ENCODE results near the gene BCLAF1. TPM values are rescaled to one million over a fixed set of nuclear protein-coding genes. Genes with fewer than 3 reads are reported as not detected.

The BCLAF1 gene
- total and polyA plus RNA-seq, 2 donors (not counting 3 experiments of a cell fraction or from before 2014, with no cell fraction given) = 23.4 to 151 TPM

DNA sequence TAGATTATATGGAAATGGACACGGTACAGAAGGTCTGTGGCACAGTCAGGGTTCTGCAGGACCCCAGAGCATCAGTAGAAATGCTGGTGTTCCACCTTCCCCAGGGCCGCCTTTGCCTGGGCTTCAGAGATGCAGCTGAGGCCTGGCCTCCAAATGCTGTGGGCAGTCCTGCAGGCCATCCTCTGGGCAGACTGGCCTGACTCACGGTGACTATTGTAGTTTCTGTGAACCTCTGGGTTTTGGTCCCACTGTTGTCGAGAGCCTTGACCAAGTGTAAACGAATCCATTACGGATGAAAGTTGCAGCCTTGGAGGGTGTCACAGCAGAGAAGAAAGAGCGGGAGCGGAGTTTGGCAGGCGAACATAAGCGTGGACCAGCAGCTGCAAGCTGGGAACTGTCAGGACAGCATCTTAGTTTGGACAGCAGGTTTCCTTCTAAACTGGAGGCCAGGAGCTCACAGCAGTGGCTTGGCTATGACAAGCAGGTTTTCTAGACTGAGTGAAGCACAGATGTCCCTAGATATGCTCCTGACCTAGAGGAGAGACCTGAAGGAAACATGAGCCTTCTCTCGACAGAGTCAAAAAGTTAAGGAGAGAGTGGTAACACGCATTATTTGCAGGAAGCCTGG lies 46.2 kb upstream of the BCLAF1 start:
- Histone ChIP-seq H4K20me1 (replicated peaks; ENCODE audit: control insufficient read depth, extremely low read depth, insufficient read depth, low read length) (no peaks in the 10 kb centered on the region), H3K9me3 (replicated peaks; ENCODE audit: control insufficient read depth, insufficient read depth, low read length) (no peaks in the 10 kb centered on the region), H3K4me2 (ENCODE audit: insufficient read depth, low read length) (no peak overlapping the region), H3K27ac (ENCODE audit: insufficient read depth, low read depth, low read length) (no peak overlapping the region), H2AFZ (ENCODE audit: low read depth, low read length) (no peak overlapping the region), H3K9ac (replicated peaks; ENCODE audit: extremely low read depth, insufficient read depth, low read length) (no peak overlapping the region), H3K27me3 (ENCODE audit: control insufficient read depth in 2 of 2, insufficient read depth in 2 of 2, low read length in 2 of 2) (peaks cover 0 to 2% of the 10 kb centered on the region in 2 experiments), H3K4me1 (ENCODE audit: control insufficient read depth, extremely low read depth, insufficient read depth, low read length) (no peaks in the 10 kb centered on the region), H3K4me3 (replicated peaks in 1 of 3; ENCODE audit: insufficient read depth in 1 of 3, low read depth in 1 of 3, low read length in 3 of 3) (no peak overlapping the region), H3K36me3 (ENCODE audit: control insufficient read depth in 2 of 2, extremely low read depth in 1 of 2, insufficient read depth in 2 of 2, low read length in 2 of 2) (no peaks in the 10 kb centered on the region), H3K9me1 (replicated peaks; ENCODE audit: control insufficient read depth, extremely low read depth, insufficient read depth, low read length) (no peaks in the 10 kb centered on the region), H3K79me2 (ENCODE audit: control insufficient read depth, insufficient read depth, low read length) (no peaks in the 10 kb centered on the region)
- POLR2A ChIA-PET = no interaction called here
- DNase-seq (ENCODE audit: low read depth, low spot score) = no peak
- no peak for TF ChIP-seq FOS (IDR thresholded peaks at IDR 0.05; ENCODE audit: borderline replicate concordance, insufficient read depth, low read length)
- TF ChIP-seq EZH2 (IDR thresholded peaks at IDR 0.05; ENCODE audit: borderline replicate concordance, low read depth, low read length, severe bottlenecking) = no peak
- TF ChIP-seq POLR2AphosphoS5 (IDR thresholded peaks at IDR 0.05; ENCODE audit: insufficient read depth, low read depth, low read length) = no peak
- BruUV-seq (replicated peaks) = no TSS peak
- CTCF ChIA-PET = interaction anchor here (1.3 kb wide), 1 partner anchor 19 kb away, joined by 7 read pairs; no protein-coding TSS in a partner anchor
- FAIRE-seq = no peak
- dilution Hi-C loops (cut with MboI; ENCODE audit: extremely low pct_ligation_motif_present, low sequenced_read_pairs) (no loop called here), intact Hi-C loops (cut with micrococcal nuclease) (no loop called here)

DNA sequence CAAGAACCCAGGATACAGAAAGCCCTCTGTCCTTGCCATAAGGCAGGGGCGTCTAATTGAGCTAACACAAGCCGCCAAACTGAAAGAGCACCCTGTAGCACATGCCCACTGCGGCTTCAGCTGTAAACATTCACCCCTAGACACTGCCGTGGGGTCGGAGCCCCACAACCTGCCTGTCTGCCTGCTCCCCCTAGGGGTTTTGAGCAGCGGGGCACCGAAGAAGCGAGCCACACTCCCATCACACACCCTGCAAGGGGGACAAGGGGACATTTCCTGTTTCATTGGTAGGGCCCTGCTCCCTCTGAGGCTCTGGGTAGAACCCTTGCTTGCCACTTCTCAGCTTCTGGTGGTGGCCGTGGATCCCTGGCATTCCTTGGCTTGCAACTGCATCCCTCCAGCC lies 45.2 kb upstream of the BCLAF1 start:
- Histone ChIP-seq H4K20me1 (replicated peaks; ENCODE audit: control insufficient read depth, extremely low read depth, insufficient read depth, low read length) (no peaks in the 10 kb centered on the region), H3K4me1 (ENCODE audit: control insufficient read depth, extremely low read depth, insufficient read depth, low read length) (no peaks in the 10 kb centered on the region), H3K9ac (replicated peaks; ENCODE audit: extremely low read depth, insufficient read depth, low read length) (no peak overlapping the region), H3K4me3 (replicated peaks in 1 of 3; ENCODE audit: insufficient read depth in 1 of 3, low read depth in 1 of 3, low read length in 3 of 3) (no peak overlapping the region), H3K27ac (ENCODE audit: insufficient read depth, low read depth, low read length) (no peak overlapping the region), H3K4me2 (ENCODE audit: insufficient read depth, low read length) (no peak overlapping the region), H2AFZ (ENCODE audit: low read depth, low read length) (no peak overlapping the region), H3K27me3 (ENCODE audit: control insufficient read depth in 2 of 2, insufficient read depth in 2 of 2, low read length in 2 of 2) (peaks cover 0 to 2% of the 10 kb centered on the region in 2 experiments), H3K9me3 (replicated peaks; ENCODE audit: control insufficient read depth, insufficient read depth, low read length) (no peaks in the 10 kb centered on the region), H3K79me2 (ENCODE audit: control insufficient read depth, insufficient read depth, low read length) (no peaks in the 10 kb centered on the region), H3K9me1 (replicated peaks; ENCODE audit: control insufficient read depth, extremely low read depth, insufficient read depth, low read length) (no peaks in the 10 kb centered on the region), H3K36me3 (ENCODE audit: control insufficient read depth in 2 of 2, extremely low read depth in 1 of 2, insufficient read depth in 2 of 2, low read length in 2 of 2) (no peaks in the 10 kb centered on the region)
- intact Hi-C loops (cut with micrococcal nuclease) (no loop called here), dilution Hi-C loops (cut with MboI; ENCODE audit: extremely low pct_ligation_motif_present, low sequenced_read_pairs) (no loop called here)
- BruUV-seq (replicated peaks) = no TSS peak
- FAIRE-seq (no peak), DNase-seq (ENCODE audit: low read depth, low spot score) (no peak)
- TF ChIP-seq POLR2A (IDR thresholded peaks at IDR 0.05; ENCODE audit: low read depth, low read length) (no peak), EZH2 (IDR thresholded peaks at IDR 0.05; ENCODE audit: borderline replicate concordance, low read depth, low read length, severe bottlenecking) (no peak), POLR2AphosphoS5 (IDR thresholded peaks at IDR 0.05; ENCODE audit: insufficient read depth, low read depth, low read length) (no peak)
- TF ChIP-seq, protein P1, sequence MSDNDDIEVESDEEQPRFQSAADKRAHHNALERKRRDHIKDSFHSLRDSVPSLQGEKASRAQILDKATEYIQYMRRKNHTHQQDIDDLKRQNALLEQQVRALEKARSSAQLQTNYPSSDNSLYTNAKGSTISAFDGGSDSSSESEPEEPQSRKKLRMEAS (IDR thresholded peaks at IDR 0.05; ENCODE audit: insufficient read depth, insufficient read length) = no peak
- POLR2A ChIA-PET = no interaction called here
- CTCF ChIA-PET = interaction anchor here (3.5 kb wide), 1 partner anchor 17 kb away, joined by 18 read pairs; no protein-coding TSS in a partner anchor

Data from endothelial cell of umbilical vein (primary cell).